Stimulated activated effector memory CD8-positive, alpha-beta T cell treated with anti-CD3 and anti-CD28 coated beads, Interleukin-12 subunit alpha, Interleukin-12 subunit beta, amount 100 ng/mL, for 72 hours (primary cell): ENCODE results near the gene KLRK1.
"Not testable (repeated sequence)": the region's sequence is repeated elsewhere in the genome, so short reads cannot be mapped to it uniquely, and the experiment has no call there.

Experiments used
- ATAC-seq: fragments of 150-1000 bp; cut with Tn5 transposase; 2 replicates; pipeline ENCODE4 v1.10.0; 2021
- DNase-seq, 2 donors: peaks; one replicate each; pipeline ENCODE4 v3.0.0; 2021 to 2022; ENCODE audit warnings: low spot score in 2 of 2
- H3K27ac Mint-ChIP-seq: one replicate; pipeline ENCODE4 v1.8.0; 2022; ENCODE audit warnings: mild to moderate bottlenecking, mixed read lengths
- H3K36me3 Mint-ChIP-seq: one replicate; pipeline ENCODE4 v1.8.0; 2022; ENCODE audit warnings: mild to moderate bottlenecking, mixed read lengths
- H3K4me1 Mint-ChIP-seq: one replicate; pipeline ENCODE4 v1.8.0; 2022; ENCODE audit warnings: mixed read lengths
- H3K4me3 Mint-ChIP-seq: one replicate; pipeline ENCODE4 v1.8.0; 2022; ENCODE audit warnings: mild to moderate bottlenecking, mixed read lengths
- H3K9me3 Mint-ChIP-seq: one replicate; pipeline ENCODE4 v1.8.0; 2022; ENCODE audit warnings: mixed read lengths

Gene KLRK1

GRCh38 chr12:10389904-10390303 lies at the start of gene KLRK1:
KLRK1 (minus strand) TSS chr12:10390041; CDS start chr12:10388810, 1,231 bp downstream.
- H3K4me1 Mint-ChIP-seq: peaks cover 33% of the 10 kb centered on the region
- H3K36me3 Mint-ChIP-seq: peaks cover 80% of the 10 kb centered on the region
- DNase-seq (no peak), ATAC-seq (no peak)
- peak within 1 kb of the TSS; percentile 95 for H3K27ac Mint-ChIP-seq
- no peaks in the 10 kb centered on the region for H3K9me3 Mint-ChIP-seq
- peak within 1 kb of the TSS; percentile 64 for H3K4me3 Mint-ChIP-seq

- not testable (repeated sequence) for H3K4me3 Mint-ChIP-seq, H3K27ac Mint-ChIP-seq, H3K4me1 Mint-ChIP-seq, H3K9me3 Mint-ChIP-seq, H3K36me3 Mint-ChIP-seq, DNase-seq
- ATAC-seq: peak; percentile 88
These were observed 47.8 kb upstream of the KLRK1 start for GRCh38 chr12:10437601-10438000.

GRCh38 chr12:10435816-10436215 lies 46.0 kb upstream of the KLRK1 start, which contains the start of gene KLRC2:
KLRC2 (minus strand) TSS chr12:10436010; CDS start chr12:10435986, 24 bp downstream.
- not testable (repeated sequence) for H3K4me1 Mint-ChIP-seq, H3K27ac Mint-ChIP-seq, H3K9me3 Mint-ChIP-seq, DNase-seq, H3K36me3 Mint-ChIP-seq, H3K4me3 Mint-ChIP-seq
- peak; percentile 58 for ATAC-seq

- not testable (repeated sequence) for DNase-seq, H3K4me1 Mint-ChIP-seq, H3K27ac Mint-ChIP-seq, H3K36me3 Mint-ChIP-seq, H3K4me3 Mint-ChIP-seq, H3K9me3 Mint-ChIP-seq
- peak; percentile 98 for ATAC-seq
These were observed 40.8 kb upstream of the KLRK1 start for GRCh38 chr12:10430623-10431022.

GRCh38 chr12:10425938-10426337 lies 36.1 kb upstream of the KLRK1 start:
- not testable (repeated sequence) for H3K4me1 Mint-ChIP-seq

GRCh38 chr12:10424260-10424899 lies 34.5 kb upstream of the KLRK1 start:
- not testable (repeated sequence) for H3K9me3 Mint-ChIP-seq, H3K4me3 Mint-ChIP-seq, H3K4me1 Mint-ChIP-seq, DNase-seq, H3K36me3 Mint-ChIP-seq, ATAC-seq, H3K27ac Mint-ChIP-seq

More at GRCh38 chr12:10425938-10426337, 36.1 kb upstream of the KLRK1 start:
- H3K27ac Mint-ChIP-seq: peak overlapping the region; percentile 10
- not testable (repeated sequence) for H3K9me3 Mint-ChIP-seq, ATAC-seq, DNase-seq, H3K4me3 Mint-ChIP-seq, H3K36me3 Mint-ChIP-seq

GRCh38 chr12:10422159-10422558 lies 32.3 kb upstream of the KLRK1 start:
- H3K36me3 Mint-ChIP-seq: peaks cover 15% of the 10 kb centered on the region
- not testable (repeated sequence) for H3K27ac Mint-ChIP-seq, H3K4me1 Mint-ChIP-seq, H3K4me3 Mint-ChIP-seq, DNase-seq, H3K9me3 Mint-ChIP-seq
- peak; percentile 99 for ATAC-seq

- not testable (repeated sequence) for DNase-seq, H3K4me1 Mint-ChIP-seq, H3K27ac Mint-ChIP-seq, H3K9me3 Mint-ChIP-seq, ATAC-seq
- H3K36me3 Mint-ChIP-seq: peaks cover 31% of the 10 kb centered on the region
- H3K4me3 Mint-ChIP-seq: peak within 1 kb of the TSS; percentile 26
These were observed 30.5 kb upstream of the KLRK1 start, which contains the start of gene KLRC3 for GRCh38 chr12:10420334-10420733. KLRC3 (minus strand) TSS chr12:10420595; CDS start chr12:10420550, 45 bp downstream.

- Mint-ChIP-seq H3K36me3 (peaks cover 85% of the 10 kb centered on the region), H3K4me1 (no peaks in the 10 kb centered on the region), H3K27ac (peak within 1 kb of the TSS; percentile 85), H3K4me3 (peak within 1 kb of the TSS; percentile 56), H3K9me3 (no peaks in the 10 kb centered on the region)
- DNase-seq: no peak
- ATAC-seq: peak; percentile 83
These were observed 19.6 kb upstream of the KLRK1 start, which contains the start of gene KLRC4 for GRCh38 chr12:10409392-10409791. KLRC4 (minus strand) TSS chr12:10409757; CDS start chr12:10409575, 182 bp downstream.

GRCh38 chr12:10408842-10409241 lies 19.0 kb upstream of the KLRK1 start:
- peak overlapping the region; percentile 56 for H3K4me3 Mint-ChIP-seq
- no peak for ATAC-seq
- DNase-seq: no peak
- no peaks in the 10 kb centered on the region for H3K4me1 Mint-ChIP-seq
- H3K9me3 Mint-ChIP-seq: no peaks in the 10 kb centered on the region
- peak overlapping the region; percentile 85 for H3K27ac Mint-ChIP-seq
- peaks cover 84% of the 10 kb centered on the region for H3K36me3 Mint-ChIP-seq

GRCh38 chr12:10406725-10407124 lies 16.9 kb upstream of the KLRK1 start:
- H3K36me3 Mint-ChIP-seq: peaks cover 83% of the 10 kb centered on the region
- ATAC-seq: no peak

GRCh38 chr12:10405294-10405693 lies 15.5 kb upstream of the KLRK1 start:
- peaks cover 18% of the 10 kb centered on the region for H3K4me1 Mint-ChIP-seq
- no peak overlapping the region for H3K27ac Mint-ChIP-seq
- peaks cover 87% of the 10 kb centered on the region for H3K36me3 Mint-ChIP-seq
- ATAC-seq (peak; percentile 70), DNase-seq (no peak)
- H3K4me3 Mint-ChIP-seq: peak overlapping the region; percentile 26
- H3K9me3 Mint-ChIP-seq: no peaks in the 10 kb centered on the region

More at GRCh38 chr12:10406725-10407124, 16.9 kb upstream of the KLRK1 start:
- no peak for DNase-seq
- Mint-ChIP-seq H3K9me3 (no peaks in the 10 kb centered on the region), H3K4me3 (peak overlapping the region; percentile 55), H3K4me1 (peaks cover 9% of the 10 kb centered on the region), H3K27ac (peak overlapping the region; percentile 76)

- H3K36me3 Mint-ChIP-seq: peaks cover 90% of the 10 kb centered on the region
- H3K4me3 Mint-ChIP-seq: peak overlapping the region; percentile 26
- H3K9me3 Mint-ChIP-seq: no peaks in the 10 kb centered on the region
- peaks cover 21% of the 10 kb centered on the region for H3K4me1 Mint-ChIP-seq
- ATAC-seq (no peak), DNase-seq (no peak)
- H3K27ac Mint-ChIP-seq: no peak overlapping the region
These were observed 15.0 kb upstream of the KLRK1 start for GRCh38 chr12:10404798-10405197.

- Mint-ChIP-seq H3K9me3 (no peaks in the 10 kb centered on the region), H3K4me3 (peak overlapping the region; percentile 54), H3K36me3 (peaks cover 78% of the 10 kb centered on the region), H3K4me1 (peaks cover 35% of the 10 kb centered on the region), H3K27ac (peak overlapping the region; percentile 79)
- no peak for DNase-seq
- no peak for ATAC-seq
These were observed 11.0 kb upstream of the KLRK1 start for GRCh38 chr12:10400829-10401228.

GRCh38 chr12:10398168-10398567 lies 8.3 kb upstream of the KLRK1 start:
- H3K9me3 Mint-ChIP-seq: no peaks in the 10 kb centered on the region
- H3K4me1 Mint-ChIP-seq: peaks cover 60% of the 10 kb centered on the region
- H3K36me3 Mint-ChIP-seq: peaks cover 69% of the 10 kb centered on the region
- no peak for DNase-seq
- H3K4me3 Mint-ChIP-seq: peak overlapping the region; percentile 71
- ATAC-seq: no peak
- peak overlapping the region; percentile 8 for H3K27ac Mint-ChIP-seq

- DNase-seq (no peak), ATAC-seq (peak; percentile 76)
- Mint-ChIP-seq H3K9me3 (no peaks in the 10 kb centered on the region), H3K4me3 (peak overlapping the region; percentile 71), H3K27ac (peak overlapping the region; percentile 96), H3K4me1 (peaks cover 57% of the 10 kb centered on the region), H3K36me3 (peaks cover 70% of the 10 kb centered on the region)
These were observed 7.5 kb upstream of the KLRK1 start for GRCh38 chr12:10397296-10397695.
